SH-SY5Y (cell line): ENCODE measurements around the gene ADD1.

Experiments used
- GATA2 ChIP-seq: IDR thresholded peaks from 2 replicates; pipeline ENCODE4 v1.6.1; 2011; ENCODE audit warnings: mild to moderate bottlenecking, low read depth, low read length
- GATA3 ChIP-seq: IDR thresholded peaks from 2 replicates; pipeline ENCODE4 v1.6.1; 2011; ENCODE audit warnings: low read depth, mild to moderate bottlenecking, low read length, moderate library complexity

Gene ADD1

GRCh38 chr4:2831611-2832308 lies 11.9 kb upstream of the ADD1 start:
- TF ChIP-seq GATA2 (no peak), GATA3 (no peak)

GRCh38 chr4:2832309-2832980 lies 11.2 kb upstream of the ADD1 start:
- TF ChIP-seq GATA3 (no peak), GATA2 (no peak)

- TF ChIP-seq GATA3: no peak
- no peak for TF ChIP-seq GATA2
Observed at GRCh38 chr4:2832981-2833670, 10.5 kb upstream of the ADD1 start.

- TF ChIP-seq GATA2: no peak
- TF ChIP-seq GATA3: no peak
Observed at GRCh38 chr4:2833671-2834000, 10.0 kb upstream of the ADD1 start.

GRCh38 chr4:2834001-2834921 lies 9.4 kb upstream of the ADD1 start:
- TF ChIP-seq GATA3: no peak
- TF ChIP-seq GATA2: no peak

- no peak for TF ChIP-seq GATA2
- no peak for TF ChIP-seq GATA3
Observed at GRCh38 chr4:2835978-2836377, 7.7 kb upstream of the ADD1 start.

- no peak for TF ChIP-seq GATA3
- TF ChIP-seq GATA2: no peak
Observed at GRCh38 chr4:2836391-2836859, 7.2 kb upstream of the ADD1 start.

GRCh38 chr4:2837110-2837903 lies 6.3 kb upstream of the ADD1 start:
- TF ChIP-seq GATA3 (no peak), GATA2 (no peak)

GRCh38 chr4:2837904-2838496 lies 5.6 kb upstream of the ADD1 start:
- TF ChIP-seq GATA3 (no peak), GATA2 (no peak)

- TF ChIP-seq GATA3 (no peak), GATA2 (no peak)
Observed at GRCh38 chr4:2839060-2839459, 4.6 kb upstream of the ADD1 start.

- no peak for TF ChIP-seq GATA3
- TF ChIP-seq GATA2: no peak
Observed at GRCh38 chr4:2842687-2843262, 869 bp upstream of the ADD1 start.

- TF ChIP-seq GATA3: no peak
- no peak for TF ChIP-seq GATA2
Observed at GRCh38 chr4:2843941-2844584, 419 bp downstream of the ADD1 start.

- TF ChIP-seq GATA3 (no peak), GATA2 (no peak)
Observed at GRCh38 chr4:2846172-2846571, 2.5 kb downstream of the ADD1 start.
